OCI-LY1 (cell line): ENCODE results near the gene MORC4.

Experiments used
- H2AFZ ChIP-seq: fragments of 200-600 bp; sonication (generic), shearing (Covaris generic); 2 replicates; pipeline ENCODE4 v1.6.0; 2014; ENCODE audit warnings: antibody characterized with exemption, mild to moderate bottlenecking, low read length
- H3F3A ChIP-seq: fragments of 200-600 bp; sonication (generic), shearing (Covaris generic); 2 replicates; pipeline ENCODE4 v1.6.0; 2014; ENCODE audit warnings: mild to moderate bottlenecking, antibody characterized with exemption, low read length, moderate library complexity; ENCODE audit not compliant: insufficient read depth
- H3K27ac ChIP-seq: fragments of 200-600 bp; sonication (generic); 2 replicates; pipeline ENCODE4 v1.5.1; 2014; ENCODE audit warnings: low read length, mixed run types, mild to moderate bottlenecking, low read depth; ENCODE audit not compliant: poor library complexity, severe bottlenecking
- H3K27me3 ChIP-seq: fragments of 200-600 bp; sonication (generic); 2 replicates; pipeline ENCODE4 v1.6.0; 2014; ENCODE audit warnings: antibody characterized with exemption, mild to moderate bottlenecking, low read length, moderate library complexity; ENCODE audit not compliant: insufficient read depth
- H3K36me3 ChIP-seq: fragments of 200-600 bp; sonication (generic); 2 replicates; pipeline ENCODE4 v1.6.1; 2014; ENCODE audit warnings: mild to moderate bottlenecking, antibody characterized with exemption, low read length, moderate library complexity, mixed read lengths; ENCODE audit not compliant: insufficient read depth
- H3K4me1 ChIP-seq: fragments of 200-600 bp; sonication (generic); 2 replicates; pipeline ENCODE4 v1.5.1; 2014; ENCODE audit warnings: mild to moderate bottlenecking, low read length, moderate library complexity; ENCODE audit not compliant: insufficient read depth, severe bottlenecking
- H3K4me2 ChIP-seq: fragments of 200-600 bp; sonication (generic), shearing (Covaris generic); 2 replicates; pipeline ENCODE4 v1.6.1; 2014; ENCODE audit warnings: low read length
- H3K4me3 ChIP-seq: fragments of 200-600 bp; sonication (generic); 2 replicates; pipeline ENCODE4 v1.5.1; 2014; ENCODE audit warnings: low read length, low read depth, mild to moderate bottlenecking, mixed read lengths; ENCODE audit not compliant: poor library complexity, severe bottlenecking
- H3K79me2 ChIP-seq: fragments of 200-600 bp; shearing (Covaris generic); 2 replicates; pipeline ENCODE4 v1.6.1; 2016; ENCODE audit warnings: mixed run types, low read length, mixed read lengths; ENCODE audit not compliant: insufficient read depth
- H3K9ac ChIP-seq: fragments of 200-600 bp; sonication (generic), shearing (Covaris generic); 2 replicates; pipeline ENCODE4 v1.6.1; 2014; ENCODE audit warnings: mild to moderate bottlenecking, low read length, mixed read lengths
- H3K9me2 ChIP-seq: fragments of 200-600 bp; sonication (generic), shearing (Covaris generic); 2 replicates; pipeline ENCODE4 v1.6.1; 2014; ENCODE audit warnings: low read depth, mild to moderate bottlenecking, low read length, mixed read lengths
- H3K9me3 ChIP-seq: fragments of 200-600 bp; shearing (Covaris generic); 2 replicates; pipeline ENCODE4 v1.6.1; 2014; ENCODE audit warnings: low read length, mixed read lengths
- H4K20me1 ChIP-seq: fragments of 200-600 bp; sonication (generic), shearing (Covaris generic); 2 replicates; pipeline ENCODE4 v1.6.0; 2016; ENCODE audit warnings: mild to moderate bottlenecking, low read length; ENCODE audit not compliant: insufficient read depth
- EZH2 ChIP-seq: fragments of 200-600 bp; sonication (generic), shearing (Covaris generic); IDR thresholded peaks from 2 replicates; pipeline ENCODE4 v1.8.0; 2017; ENCODE audit warnings: borderline replicate concordance, mixed run types, mild to moderate bottlenecking, antibody characterized with exemption, low read length, moderate library complexity, mixed read lengths
- TF ChIP-seq, protein P1 (sequence below): fragments of 200-600 bp; sonication (generic), shearing (Covaris generic); IDR thresholded peaks from 2 replicates; pipeline ENCODE4 v1.5.1; 2017; ENCODE audit warnings: mild to moderate bottlenecking, antibody characterized with exemption, low read length, moderate library complexity, mixed read lengths

The MORC4 gene

DNA sequence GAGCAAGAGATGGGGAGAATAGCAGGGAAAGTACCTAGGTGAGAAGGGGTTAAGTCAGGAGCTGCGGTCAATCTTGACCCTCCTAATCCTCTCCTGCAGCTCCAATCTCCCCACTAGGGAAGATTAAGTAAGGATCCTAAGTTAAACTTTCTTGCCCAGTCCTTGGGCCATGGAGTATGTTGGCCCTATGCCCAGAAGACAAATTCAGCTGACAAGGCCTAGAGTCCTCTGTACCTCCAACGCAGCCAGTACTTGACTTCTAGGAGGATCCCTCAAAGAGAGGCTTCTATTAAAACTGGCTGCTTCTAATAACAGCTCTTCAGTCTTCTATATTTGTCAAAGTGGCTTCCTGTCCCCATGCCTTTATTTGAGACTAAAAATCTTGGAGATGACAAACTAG is 78.4 kb downstream of the MORC4 start:
- Histone ChIP-seq H3K4me1 (no peaks in the 10 kb centered on the region), H3K4me3 (no peak overlapping the region), H3K27me3 (no peaks in the 10 kb centered on the region), H3K4me2 (no peak overlapping the region), H3K27ac (no peak overlapping the region), H3F3A (no peaks in the 10 kb centered on the region), H3K79me2 (no peaks in the 10 kb centered on the region), H2AFZ (no peak overlapping the region), H3K9me2 (no peaks in the 10 kb centered on the region), H3K9me3 (no peaks in the 10 kb centered on the region), H4K20me1 (no peaks in the 10 kb centered on the region), H3K9ac (no peak overlapping the region), H3K36me3 (no peaks in the 10 kb centered on the region)
- TF ChIP-seq EZH2, result no peak
- TF ChIP-seq, protein P1, sequence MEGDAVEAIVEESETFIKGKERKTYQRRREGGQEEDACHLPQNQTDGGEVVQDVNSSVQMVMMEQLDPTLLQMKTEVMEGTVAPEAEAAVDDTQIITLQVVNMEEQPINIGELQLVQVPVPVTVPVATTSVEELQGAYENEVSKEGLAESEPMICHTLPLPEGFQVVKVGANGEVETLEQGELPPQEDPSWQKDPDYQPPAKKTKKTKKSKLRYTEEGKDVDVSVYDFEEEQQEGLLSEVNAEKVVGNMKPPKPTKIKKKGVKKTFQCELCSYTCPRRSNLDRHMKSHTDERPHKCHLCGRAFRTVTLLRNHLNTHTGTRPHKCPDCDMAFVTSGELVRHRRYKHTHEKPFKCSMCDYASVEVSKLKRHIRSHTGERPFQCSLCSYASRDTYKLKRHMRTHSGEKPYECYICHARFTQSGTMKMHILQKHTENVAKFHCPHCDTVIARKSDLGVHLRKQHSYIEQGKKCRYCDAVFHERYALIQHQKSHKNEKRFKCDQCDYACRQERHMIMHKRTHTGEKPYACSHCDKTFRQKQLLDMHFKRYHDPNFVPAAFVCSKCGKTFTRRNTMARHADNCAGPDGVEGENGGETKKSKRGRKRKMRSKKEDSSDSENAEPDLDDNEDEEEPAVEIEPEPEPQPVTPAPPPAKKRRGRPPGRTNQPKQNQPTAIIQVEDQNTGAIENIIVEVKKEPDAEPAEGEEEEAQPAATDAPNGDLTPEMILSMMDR, result no peak

DNA sequence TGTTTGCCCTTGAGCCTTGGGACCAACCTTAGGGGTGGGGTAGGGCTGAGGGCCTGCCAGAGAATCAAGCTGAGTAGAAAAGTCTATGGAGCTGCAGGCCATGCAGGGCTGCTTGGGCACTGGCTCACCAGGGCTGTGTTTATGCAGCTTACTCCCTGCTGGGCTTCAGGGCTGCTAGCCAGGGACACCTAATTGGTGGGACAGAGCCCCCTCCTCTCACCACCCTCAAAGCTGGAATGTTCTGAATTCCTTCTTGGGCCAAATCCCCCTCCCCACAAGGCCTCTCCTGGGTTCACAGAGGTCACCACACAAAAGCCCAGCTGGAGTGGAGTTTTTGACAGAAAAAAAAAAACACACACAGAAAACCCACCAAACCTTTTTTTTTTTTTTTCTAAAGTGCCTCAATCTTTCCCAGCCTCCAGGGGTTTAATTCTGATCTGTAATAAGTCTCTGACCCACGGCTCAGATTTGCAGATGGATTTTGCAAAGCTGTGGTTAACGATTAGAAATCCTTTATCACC is 80.0 kb downstream of the MORC4 start, which contains the start of gene CLDN2:
Gene CLDN2 (plus strand): TSS at position 471 of the 521 bp plus-strand sequence. CDS start 7,827 bp downstream, outside the sequence.
- no peak for TF ChIP-seq EZH2
- TF ChIP-seq, protein P1, result no peak
- Histone ChIP-seq H3K9ac (no peak within 1 kb of the TSS), H3K4me3 (no peak within 1 kb of the TSS), H3K27me3 (no peaks in the 10 kb centered on the region), H3K4me1 (no peaks in the 10 kb centered on the region), H3K9me3 (no peaks in the 10 kb centered on the region), H3K27ac (no peak within 1 kb of the TSS), H3K36me3 (no peaks in the 10 kb centered on the region), H3K4me2 (no peak within 1 kb of the TSS), H2AFZ (no peak within 1 kb of the TSS), H3K9me2 (no peaks in the 10 kb centered on the region), H4K20me1 (no peaks in the 10 kb centered on the region), H3K79me2 (no peaks in the 10 kb centered on the region), H3F3A (no peaks in the 10 kb centered on the region)

DNA sequence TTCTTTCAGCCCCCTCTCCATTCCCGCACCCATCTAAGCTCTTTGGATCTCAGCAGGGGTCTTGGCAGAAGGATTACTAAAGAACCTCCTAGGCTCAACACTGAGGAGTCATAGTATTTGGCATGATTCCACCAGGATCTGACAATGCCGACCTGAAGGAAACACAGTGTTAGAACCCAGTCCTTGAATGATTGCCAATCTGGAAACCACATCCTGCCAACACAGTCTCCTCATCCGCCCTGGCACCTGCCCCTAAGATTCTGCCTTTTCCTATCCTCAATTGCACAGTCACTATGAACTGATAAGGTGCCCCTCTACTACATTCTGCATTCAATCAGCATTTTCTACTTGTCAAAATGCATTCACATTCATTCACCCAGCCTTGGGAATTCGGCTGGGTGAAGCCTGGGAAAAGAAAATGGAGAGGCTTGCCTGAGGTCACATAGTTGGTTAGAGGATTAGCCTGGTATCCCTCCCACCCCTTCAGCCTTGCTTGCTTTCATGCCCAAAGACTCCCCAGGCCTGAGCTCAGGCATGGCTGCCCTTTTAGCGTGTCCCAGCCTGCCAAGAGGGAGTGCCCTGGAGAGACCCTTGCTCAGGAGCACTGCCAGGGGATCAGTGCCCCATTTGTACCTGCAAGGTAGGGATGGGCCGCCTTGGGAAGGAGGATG is 82.0 kb downstream of the MORC4 start:
- Histone ChIP-seq H3K4me3 (no peak overlapping the region), H4K20me1 (no peaks in the 10 kb centered on the region), H3K36me3 (no peaks in the 10 kb centered on the region), H3K9me2 (no peaks in the 10 kb centered on the region), H3K27ac (no peak overlapping the region), H3K79me2 (no peaks in the 10 kb centered on the region), H3K4me1 (no peaks in the 10 kb centered on the region), H3F3A (no peaks in the 10 kb centered on the region), H3K27me3 (no peaks in the 10 kb centered on the region), H3K4me2 (no peak overlapping the region), H3K9ac (no peak overlapping the region), H3K9me3 (no peaks in the 10 kb centered on the region), H2AFZ (no peak overlapping the region)
- TF ChIP-seq EZH2, result no peak
- TF ChIP-seq, protein P1, result no peak
